Natural killer cell treated with Interleukin-12 subunit alpha and Interleukin-12 subunit beta and Interleukin-15 and Interleukin-18, amount 100 ng/mL, for 72 hours (primary cell): ENCODE measurements around the gene ITGAE. TPM values are rescaled to one million over a fixed set of nuclear protein-coding genes. Genes with fewer than 3 reads are reported as not detected.

Experiments used
- total RNA-seq, 2 donors: library from RNA; stranded (reverse); gene quantifications; one replicate each; pipeline ENCODE4 v1.2.3, GENCODE V29; 2022

The ITGAE gene
- total RNA-seq, 2 donors from 2014 or later, result 73.9 to 97.8 TPM

Other genes starting within 250 kb of the ITGAE start
- gene TRPV3, start 243.4 kb downstream of the ITGAE start, total RNA-seq, result 1 to 10 TPM; 6.5 to 9.7 TPM
- gene TRPV1, start 191.8 kb downstream of the ITGAE start, total RNA-seq, result 100 to 1,000 TPM in 1 of 2 donors, 10 to 100 TPM in 1; 94.3 to 123 TPM
- gene SHPK, start 164.9 kb downstream of the ITGAE start, total RNA-seq, result 100 to 1,000 TPM in 1 of 2 donors, 10 to 100 TPM in 1; 67.2 to 121 TPM
- 10 to 100 TPM; 11.1 to 24.5 TPM for gene CTNS, start 164.4 kb downstream of the ITGAE start, total RNA-seq
- gene TAX1BP3, start 132.6 kb downstream of the ITGAE start, total RNA-seq, result 100 to 1,000 TPM; 135 to 204 TPM
- 10 to 100 TPM; 43.7 to 56.2 TPM for gene EMC6, start 132.4 kb downstream of the ITGAE start, total RNA-seq
- 1,000 to 10,000 TPM; 2,596 to 3,366 TPM for gene P2RX5, start 105.0 kb downstream of the ITGAE start, total RNA-seq
- 10 to 100 TPM; 44.2 to 64.6 TPM for gene HASPIN, start 77.3 kb downstream of the ITGAE start, total RNA-seq
- gene NCBP3, start 45.1 kb upstream of the ITGAE start, total RNA-seq, result 10 to 100 TPM; 52.4 to 71.9 TPM
- 1 to 10 TPM; 1.5 to 3.3 TPM for gene CAMKK1, start 91.9 kb upstream of the ITGAE start, total RNA-seq
- gene P2RX1, start 115.3 kb upstream of the ITGAE start, total RNA-seq, result 1 to 10 TPM; 3.9 TPM
- 100 to 1,000 TPM; 125 to 234 TPM for gene ATP2A3, start 163.2 kb upstream of the ITGAE start, total RNA-seq